H1 (cell line): ENCODE results near the gene KRT24. TPM values are rescaled to one million over a fixed set of nuclear protein-coding genes. Genes with fewer than 3 reads are reported as not detected.

Source experiments
- CEBPB ChIP-seq: IDR thresholded peaks from 2 replicates; pipeline ENCODE4 v1.6.1; 2012; ENCODE audit warnings: low read depth, low read length
- CHD2 ChIP-seq: IDR thresholded peaks from 2 replicates; pipeline ENCODE4 v1.6.1; 2012; ENCODE audit warnings: low read length, improper control_type of control experiment
- HDAC2 ChIP-seq, 2 experiments: fragments of 300-600 bp in 1 of 2; sonication (generic) in 1 of 2; IDR thresholded peaks; 2 replicates each; pipeline ENCODE4 v1.6.1; 2011 to 2012; ENCODE audit warnings: low read depth in 2 of 2, low read length in 2 of 2, mild to moderate bottlenecking in 2 of 2, moderate library complexity in 2 of 2, borderline replicate concordance in 1 of 2, inconsistent platforms in 1 of 2
- polyA plus RNA-seq, 7 experiments: library from polyadenylated mRNA; depleted of rRNA in 3 of 7; stranded (reverse) in 5 of 7; unstranded in 2 of 7; fragments of >200 nt in 5 of 7; fragments of 200-250 nt in 2 of 7; gene quantifications; 1 replicate in 5 of 7; 2 replicates in 1 of 7; 4 replicates in 1 of 7; pipeline versions ENCODE4 v1.2.1 to v1.2.3, GENCODE V29; 2011 to 2013; ENCODE audit warnings: missing spikeins in 2 of 7, mixed read lengths in 2 of 7
- total RNA-seq: library from RNA; stranded (reverse); fragmentation: NEBNext Ultra II Directional; extraction: Animal tissue kit (Norgen Biotek cat#: 25700); gene quantifications from 2 replicates; pipeline ENCODE4 v1.2.1, GENCODE V29; 2021

The KRT24 gene
- total and polyA plus RNA-seq, 2 of the 8 experiments (the other 6 are each of a cell fraction or from before 2014, with no cell fraction given), result not detected

- no peak for TF ChIP-seq CHD2
- no peak for TF ChIP-seq HDAC2 (IDR thresholded peaks at IDR 0.05; ENCODE audit: borderline replicate concordance in 1 of 2, low read depth in 2 of 2, low read length in 2 of 2)
- TF ChIP-seq CEBPB, result no peak
- TF ChIP-seq, all 59 proteins: peak for 0
These were observed 31.5 kb upstream of the KRT24 start (continued) for GRCh38 chr17:40735016-40735415.
